Measurements from ENCODE around the gene CSMD2.

CSMD2 gene

GRCh38 chr1:33902486-33903209 is 262.4 kb downstream of the CSMD2 start:
- no peak for DNase-seq (ENCODE audit: low read depth in 2 of 2)

GRCh38 chr1:33899746-33900145 is 265.3 kb downstream of the CSMD2 start:
- no peak for DNase-seq (ENCODE audit: low read depth in 2 of 2)

GRCh38 chr1:33898881-33899280 is 266.1 kb downstream of the CSMD2 start:
- no peak for DNase-seq (ENCODE audit: low read depth in 2 of 2)

- no peak for DNase-seq (ENCODE audit: low read depth in 2 of 2)
These were observed 266.6 kb downstream of the CSMD2 start for GRCh38 chr1:33898406-33898805.

GRCh38 chr1:33897092-33897725 is 267.8 kb downstream of the CSMD2 start:
- DNase-seq (ENCODE audit: low read depth in 2 of 2), result no peak

GRCh38 chr1:33895976-33896375 is 269.1 kb downstream of the CSMD2 start:
- DNase-seq (ENCODE audit: low read depth in 2 of 2), result no peak

GRCh38 chr1:33895396-33895795 is 269.6 kb downstream of the CSMD2 start:
- no peak for DNase-seq (ENCODE audit: low read depth in 2 of 2)

GRCh38 chr1:33893147-33893830 is 271.7 kb downstream of the CSMD2 start:
- DNase-seq (ENCODE audit: low read depth in 2 of 2), result no peak

- no peak for DNase-seq (ENCODE audit: low read depth in 2 of 2)
These were observed 278.5 kb downstream of the CSMD2 start for GRCh38 chr1:33886496-33886895.

GRCh38 chr1:33880305-33880704 is 284.7 kb downstream of the CSMD2 start:
- DNase-seq (ENCODE audit: low read depth in 2 of 2), result no peak

- DNase-seq (ENCODE audit: low read depth in 2 of 2), result no peak
These were observed 286.6 kb downstream of the CSMD2 start for GRCh38 chr1:33878392-33878791.

- DNase-seq (ENCODE audit: low read depth in 2 of 2), result no peak
These were observed 287.9 kb downstream of the CSMD2 start for GRCh38 chr1:33876970-33877650.

GRCh38 chr1:33875862-33876261 is 289.2 kb downstream of the CSMD2 start:
- DNase-seq (ENCODE audit: low read depth in 2 of 2), result no peak

GRCh38 chr1:33874636-33875035 is 290.4 kb downstream of the CSMD2 start:
- DNase-seq (ENCODE audit: low read depth in 2 of 2), result no peak

GRCh38 chr1:33872683-33873082 is 292.3 kb downstream of the CSMD2 start:
- DNase-seq (ENCODE audit: low read depth in 2 of 2), result no peak

GRCh38 chr1:33872275-33872674 is 292.8 kb downstream of the CSMD2 start:
- DNase-seq (ENCODE audit: low read depth in 2 of 2), result no peak

- DNase-seq (ENCODE audit: low read depth in 2 of 2), result no peak
These were observed 297.3 kb downstream of the CSMD2 start for GRCh38 chr1:33867684-33868083.

- no peak for DNase-seq (ENCODE audit: low read depth in 2 of 2)
These were observed 298.7 kb downstream of the CSMD2 start for GRCh38 chr1:33866281-33866680.

- no peak for DNase-seq (ENCODE audit: low read depth in 2 of 2)
These were observed 300.3 kb downstream of the CSMD2 start for GRCh38 chr1:33864460-33865389.

GRCh38 chr1:33863779-33864178 is 301.3 kb downstream of the CSMD2 start, which contains the start of gene HMGB4:
HMGB4 (plus strand) TSS chr1:33864079; CDS start chr1:33864192, 113 bp downstream.
- DNase-seq (ENCODE audit: low read depth in 2 of 2), result no peak

- no peak for DNase-seq (ENCODE audit: low read depth in 2 of 2)
These were observed 304.4 kb downstream of the CSMD2 start for GRCh38 chr1:33860671-33861070.
